SK-N-SH treated with all-trans-retinoic acid at 6 μM for 48 hours (cell line): Measurements from ENCODE around the gene ZNF423.

Experiments
- ATAC-seq: fragments of 200-7000 bp; cut with Tn5 transposase; 3 replicates; pipeline ENCODE4 v1.9.1; 2020; ENCODE audit warnings: mild to moderate bottlenecking, moderate library complexity
- ARNTL ChIP-seq: fragments of 450-650 bp; formaldehyde crosslinking; IDR thresholded peaks from 2 replicates; pipeline ENCODE4 v1.5.0; 2020; ENCODE audit warnings: low read depth, mild to moderate bottlenecking, moderate library complexity, borderline replicate concordance
- BACH2 ChIP-seq: fragments of 250-450 bp; sonication (Bioruptor Pico); IDR thresholded peaks from 2 replicates; pipeline ENCODE4 v1.9.0; 2021; ENCODE audit warnings: mild to moderate bottlenecking, borderline replicate concordance
- CSDC2 ChIP-seq: fragments of 250-450 bp; sonication (Bioruptor Pico); IDR thresholded peaks from 2 replicates; pipeline ENCODE4 v1.5.0; 2020; ENCODE audit warnings: mild to moderate bottlenecking, moderate library complexity
- ESRRG ChIP-seq: fragments of 250-450 bp; sonication (Bioruptor Pico); IDR thresholded peaks from 2 replicates; pipeline ENCODE4 v1.6.1; 2021; ENCODE audit warnings: mild to moderate bottlenecking
- GLIS3 ChIP-seq: fragments of 250-450 bp; sonication (Bioruptor Pico); IDR thresholded peaks from 2 replicates; pipeline ENCODE4 v1.5.0; 2020; ENCODE audit warnings: mild to moderate bottlenecking, moderate library complexity
- ISL1 ChIP-seq: fragments of 250-450 bp; sonication (Bioruptor Pico); IDR thresholded peaks from 2 replicates; pipeline ENCODE4 v2.1.2; 2022; ENCODE audit warnings: mild to moderate bottlenecking, moderate library complexity
- OSR1 ChIP-seq: fragments of 250-450 bp; sonication (Bioruptor Pico); IDR thresholded peaks from 2 replicates; pipeline ENCODE4 v1.8.0; 2022; ENCODE audit warnings: moderate library complexity, mild to moderate bottlenecking, inconsistent platforms
- PATZ1 ChIP-seq: fragments of 250-450 bp; sonication (Bioruptor Pico); IDR thresholded peaks from 2 replicates; pipeline ENCODE4 v1.8.0; 2020; ENCODE audit warnings: mild to moderate bottlenecking, moderate library complexity, borderline replicate concordance
- POU6F1 ChIP-seq: fragments of 250-450 bp; sonication (Bioruptor Pico); IDR thresholded peaks from 2 replicates; pipeline ENCODE4 v1.8.0; 2021; ENCODE audit warnings: low read depth, mild to moderate bottlenecking, moderate library complexity, borderline replicate concordance
- PPARA ChIP-seq: fragments of 250-450 bp; sonication (Bioruptor Pico); IDR thresholded peaks from 2 replicates; pipeline ENCODE4 v1.5.0; 2020; ENCODE audit warnings: mild to moderate bottlenecking, borderline replicate concordance
- TCF4 ChIP-seq: fragments of 250-450 bp; sonication (Bioruptor Pico); IDR thresholded peaks from 2 replicates; pipeline ENCODE4 v1.8.0; 2021; ENCODE audit warnings: mild to moderate bottlenecking, moderate library complexity, borderline replicate concordance
- TOX ChIP-seq: fragments of 250-450 bp; sonication (Bioruptor Pico); IDR thresholded peaks from 2 replicates; pipeline ENCODE4 v1.8.0; 2021; ENCODE audit warnings: mild to moderate bottlenecking, moderate library complexity, borderline replicate concordance
- TSHZ2 ChIP-seq: fragments of 250-450 bp; sonication (Bioruptor Pico); IDR thresholded peaks from 2 replicates; pipeline ENCODE4 v1.5.0; 2020; ENCODE audit warnings: mild to moderate bottlenecking, moderate library complexity
- ZC3H10 ChIP-seq: fragments of 250-450 bp; sonication (Bioruptor Pico); IDR thresholded peaks from 2 replicates; pipeline ENCODE4 v1.5.1; 2021; ENCODE audit warnings: mild to moderate bottlenecking, moderate library complexity
- ZFP3 ChIP-seq: fragments of 250-450 bp; sonication (Bioruptor Pico); IDR thresholded peaks from 2 replicates; pipeline ENCODE4 v1.5.0; 2020; ENCODE audit warnings: mild to moderate bottlenecking, moderate library complexity
- ZNF565 ChIP-seq: fragments of 450-650 bp; formaldehyde crosslinking; conservative IDR thresholded peaks from 2 replicates; pipeline ENCODE4 v1.5.0; 2020; ENCODE audit warnings: low read depth, mild to moderate bottlenecking, moderate library complexity
- ZNF8 ChIP-seq: fragments of 450-650 bp; formaldehyde crosslinking; IDR thresholded peaks from 2 replicates; pipeline ENCODE4 v1.5.0; 2020; ENCODE audit warnings: mild to moderate bottlenecking, moderate library complexity
- TF ChIP-seq, protein P1 (sequence below): fragments of 250-450 bp; sonication (Bioruptor Pico); IDR thresholded peaks from 2 replicates; pipeline ENCODE4 v1.5.1; 2021; ENCODE audit warnings: mild to moderate bottlenecking, moderate library complexity

ZNF423 gene

DNA sequence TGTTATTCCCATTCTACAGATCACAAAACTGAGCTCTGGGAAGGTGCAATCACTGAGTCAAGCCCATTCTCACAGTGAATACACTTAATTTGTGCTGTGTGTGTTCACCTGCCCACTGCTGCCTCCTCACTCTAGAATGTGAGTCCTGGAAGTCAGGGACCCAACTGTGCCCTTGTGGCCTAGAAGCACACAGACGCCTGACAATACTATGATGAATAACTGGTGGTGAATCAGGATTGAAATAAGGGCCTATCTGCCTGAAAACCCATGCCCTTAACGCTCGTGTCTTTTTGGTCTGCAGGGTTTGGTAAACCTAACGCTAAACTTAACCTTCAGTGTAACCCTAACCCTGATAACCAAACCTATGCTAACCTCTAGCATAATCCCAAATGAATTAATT is 80.3 kb downstream of the ZNF423 start:
- no peak for TF ChIP-seq OSR1 (CRISPR knock-in tag)
- no peak for TF ChIP-seq BACH2
- no peak for TF ChIP-seq TOX (CRISPR knock-in tag)
- TF ChIP-seq TCF4 (CRISPR knock-in tag): no peak
- no peak for TF ChIP-seq PPARA (CRISPR knock-in tag)
- TF ChIP-seq, protein P1, sequence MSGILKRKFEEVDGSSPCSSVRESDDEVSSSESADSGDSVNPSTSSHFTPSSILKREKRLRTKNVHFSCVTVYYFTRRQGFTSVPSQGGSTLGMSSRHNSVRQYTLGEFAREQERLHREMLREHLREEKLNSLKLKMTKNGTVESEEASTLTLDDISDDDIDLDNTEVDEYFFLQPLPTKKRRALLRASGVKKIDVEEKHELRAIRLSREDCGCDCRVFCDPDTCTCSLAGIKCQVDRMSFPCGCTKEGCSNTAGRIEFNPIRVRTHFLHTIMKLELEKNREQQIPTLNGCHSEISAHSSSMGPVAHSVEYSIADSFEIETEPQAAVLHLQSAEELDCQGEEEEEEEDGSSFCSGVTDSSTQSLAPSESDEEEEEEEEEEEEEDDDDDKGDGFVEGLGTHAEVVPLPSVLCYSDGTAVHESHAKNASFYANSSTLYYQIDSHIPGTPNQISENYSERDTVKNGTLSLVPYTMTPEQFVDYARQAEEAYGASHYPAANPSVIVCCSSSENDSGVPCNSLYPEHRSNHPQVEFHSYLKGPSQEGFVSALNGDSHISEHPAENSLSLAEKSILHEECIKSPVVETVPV (CRISPR knock-in tag): no peak
- no peak for TF ChIP-seq ARNTL (CRISPR knock-in tag)
- no peak for TF ChIP-seq CSDC2 (CRISPR knock-in tag)
- ATAC-seq: no peak

GRCh38 chr16:49775018-49775417 is 80.9 kb downstream of the ZNF423 start:
- ATAC-seq: no peak
- TF ChIP-seq ISL1 (CRISPR knock-in tag): no peak
- no peak for TF ChIP-seq POU6F1

DNA sequence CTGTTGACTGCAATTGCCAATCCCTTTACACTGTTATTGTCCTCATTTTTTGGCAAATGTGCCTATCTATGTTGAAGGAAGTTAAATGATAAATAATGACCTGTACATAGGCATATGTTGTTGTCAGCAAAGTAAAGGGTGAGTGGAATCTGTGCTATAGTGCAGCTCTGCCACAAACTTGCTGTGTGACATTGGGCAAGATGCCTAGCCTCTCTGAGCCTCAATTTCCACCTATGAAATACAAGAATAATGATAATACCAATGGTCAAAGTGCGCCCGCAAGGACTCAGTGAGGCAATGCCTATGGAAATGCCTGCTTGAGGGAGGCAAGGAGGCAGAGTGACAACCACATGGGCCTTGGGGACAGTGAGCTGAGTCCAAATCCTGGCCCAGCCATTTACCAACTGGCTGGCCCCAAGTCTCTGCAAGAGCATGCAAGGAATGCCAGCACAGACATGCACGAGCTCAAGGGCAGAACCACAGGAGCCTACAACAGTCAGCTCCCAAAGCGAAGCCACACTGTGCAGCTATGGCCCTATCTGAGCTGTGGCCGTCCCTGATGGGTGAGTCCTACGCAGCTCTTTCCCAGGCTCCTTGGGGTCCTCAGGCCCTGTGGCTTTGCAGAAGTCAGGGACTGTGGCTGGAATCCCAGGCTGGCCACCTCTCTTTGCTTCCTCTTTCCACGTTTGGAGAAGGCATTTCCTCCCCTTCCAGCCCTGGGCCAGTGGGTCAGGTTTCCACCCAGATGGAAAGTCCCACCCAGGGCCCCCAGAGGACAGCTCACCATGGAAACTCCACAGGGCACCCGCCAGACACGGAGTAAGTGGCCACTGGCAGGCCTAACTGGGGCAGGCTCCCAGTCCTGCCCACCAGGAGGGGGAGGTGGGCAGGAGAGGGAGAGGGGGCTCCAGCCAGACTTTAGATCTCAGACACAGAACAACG is 82.1 kb downstream of the ZNF423 start:
- TF ChIP-seq CSDC2 (CRISPR knock-in tag) (no peak), BACH2 (no peak), GLIS3 (no peak), ESRRG (CRISPR knock-in tag) (no peak), OSR1 (CRISPR knock-in tag) (no peak), PATZ1 (CRISPR knock-in tag) (no peak), ZFP3 (CRISPR knock-in tag) (no peak), ZNF8 (no peak), ZC3H10 (CRISPR knock-in tag) (no peak), ZNF565 (CRISPR knock-in tag) (no peak), POU6F1 (no peak), TSHZ2 (CRISPR knock-in tag) (no peak), ISL1 (CRISPR knock-in tag) (no peak)
- TF ChIP-seq, protein P1 (CRISPR knock-in tag): no peak
- ATAC-seq: no peak
